ENCODE data around the gene FIGNL2.

DNA sequence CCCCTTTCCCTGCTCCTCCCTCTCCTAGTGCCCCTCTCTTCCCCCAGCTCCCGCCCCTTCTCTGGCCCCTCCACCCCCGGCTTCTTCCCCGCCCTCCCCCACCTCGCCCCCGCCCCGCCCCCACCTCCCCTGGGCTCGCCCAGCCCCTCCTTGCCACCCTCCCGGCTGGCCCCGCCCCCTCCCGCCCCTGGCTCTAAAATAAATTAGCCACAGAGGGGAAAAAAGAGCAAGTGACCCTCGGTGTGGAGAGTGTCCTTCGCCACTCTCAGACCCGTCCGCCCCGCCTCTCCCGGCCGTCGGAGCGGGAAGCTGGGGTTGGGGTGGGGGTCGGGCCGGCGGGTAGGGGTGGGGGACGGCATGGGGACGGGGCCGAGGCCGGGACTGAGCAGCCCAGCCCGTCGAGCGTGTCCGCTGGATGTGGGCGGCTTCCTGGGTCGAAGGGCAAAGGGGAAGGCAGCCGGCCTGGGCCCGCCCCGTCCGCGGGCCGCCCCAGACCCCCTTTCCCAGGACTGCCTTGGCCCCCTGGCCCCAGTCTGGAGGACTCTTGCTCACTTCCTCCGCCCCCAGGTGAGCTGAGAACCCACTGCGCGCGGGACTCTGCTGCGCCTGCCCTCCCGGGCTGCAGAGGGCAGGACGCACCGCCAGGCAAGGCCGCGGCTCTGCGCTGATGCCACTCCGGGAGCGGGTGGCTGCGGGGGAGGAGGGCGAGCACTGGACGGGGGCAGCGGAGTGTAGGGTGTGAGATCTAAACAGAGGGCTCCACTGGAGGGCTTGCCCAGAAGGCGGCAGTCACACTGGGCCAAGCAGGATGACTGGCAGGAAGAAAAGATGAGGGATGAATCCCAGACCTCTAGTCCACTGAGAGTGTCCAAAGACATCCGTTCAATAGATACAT lies 570 bp upstream of the FIGNL2 start:
- TF ChIP-seq ZNF445 (CRISPR knock-in tag; IDR thresholded peaks at IDR 0.05; ENCODE audit: low read depth) (no peak), GTF2F1 (IDR thresholded peaks at IDR 0.05; ENCODE audit: low read depth, low read length) (no peak), RFX5 (IDR thresholded peaks at IDR 0.05; ENCODE audit: low read depth, low read length) (no peak)
- TF ChIP-seq, protein P1, sequence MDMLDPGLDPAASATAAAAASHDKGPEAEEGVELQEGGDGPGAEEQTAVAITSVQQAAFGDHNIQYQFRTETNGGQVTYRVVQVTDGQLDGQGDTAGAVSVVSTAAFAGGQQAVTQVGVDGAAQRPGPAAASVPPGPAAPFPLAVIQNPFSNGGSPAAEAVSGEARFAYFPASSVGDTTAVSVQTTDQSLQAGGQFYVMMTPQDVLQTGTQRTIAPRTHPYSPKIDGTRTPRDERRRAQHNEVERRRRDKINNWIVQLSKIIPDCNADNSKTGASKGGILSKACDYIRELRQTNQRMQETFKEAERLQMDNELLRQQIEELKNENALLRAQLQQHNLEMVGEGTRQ (CRISPR knock-in tag; IDR thresholded peaks at IDR 0.05) = no peak

Data from K562 (cell line).